Measurements from ENCODE around the gene PAIP1. TPM values are rescaled to one million over a fixed set of nuclear protein-coding genes. Genes with fewer than 3 reads are reported as not detected.
A peak's percentile ranks its signal among the peaks of the same experiment; 100 is the strongest.
"Not testable (repeated sequence)": the region's sequence is repeated elsewhere in the genome, so short reads cannot be mapped to it uniquely, and the experiment has no call there.

The PAIP1 gene
- total and polyA plus RNA-seq, 12 donors = 54.8 to 262 (median 84.6) TPM

DNA sequence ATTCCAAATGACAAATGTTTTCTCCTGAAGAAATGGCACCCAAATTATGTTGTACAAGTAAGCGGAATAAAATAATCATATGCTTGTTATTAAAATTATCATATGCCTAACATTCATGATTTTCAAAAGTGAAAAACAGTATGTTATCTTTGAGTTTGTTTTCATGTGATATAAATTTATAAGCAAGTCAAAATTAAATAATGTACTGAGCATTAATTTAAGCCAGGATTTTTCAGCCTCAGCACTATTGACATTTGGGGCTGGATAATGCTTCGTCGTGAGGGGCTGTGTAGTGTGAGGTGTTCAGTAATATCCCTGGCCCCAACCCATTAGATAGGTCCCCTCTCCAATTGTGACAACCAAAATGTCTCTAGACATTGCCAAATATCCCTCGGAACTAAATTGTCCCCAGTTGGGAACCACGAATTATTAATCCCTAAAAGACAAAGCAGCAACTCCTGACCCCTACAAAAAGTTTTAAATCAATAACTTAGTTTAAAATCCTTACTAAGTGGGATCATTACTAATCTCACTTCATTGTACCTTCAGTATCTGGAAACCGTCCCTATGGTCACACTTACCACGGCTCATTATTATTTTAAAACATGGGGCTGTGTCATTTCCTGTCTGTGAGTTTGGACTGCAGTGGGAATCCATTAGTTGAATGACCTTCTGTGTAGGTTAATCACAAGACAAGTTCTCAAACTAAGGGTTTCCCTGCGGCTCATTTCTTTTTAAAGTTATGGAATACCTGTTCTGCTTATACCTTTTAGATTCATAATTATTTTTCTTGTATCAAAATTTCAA is 44.8 kb upstream of the PAIP1 start:
- Histone ChIP-seq H3K36me3 (replicated peaks in 1 of 2) (no peaks in the 10 kb centered on the region), H3K9me3 (replicated peaks in 1 of 3) (no peaks in the 10 kb centered on the region), H3K27me3 (no peaks in the 10 kb centered on the region), H3K27ac (peak overlapping the region in 3 of 5 donors; percentile 23 to 77 (median 76)), H3K4me1 (replicated peaks in 1 of 2) (peaks cover 11 to 17% of the 10 kb centered on the region in 2 donors), H3K4me3 (peak overlapping the region in 2 of 4 donors; percentile 77)
- peak in 1 of 7 donors; percentile 4 for DNase-seq
- TF ChIP-seq POLR2A (IDR thresholded peaks at IDR 0.05) = no peak
- TF ChIP-seq, protein P1, sequence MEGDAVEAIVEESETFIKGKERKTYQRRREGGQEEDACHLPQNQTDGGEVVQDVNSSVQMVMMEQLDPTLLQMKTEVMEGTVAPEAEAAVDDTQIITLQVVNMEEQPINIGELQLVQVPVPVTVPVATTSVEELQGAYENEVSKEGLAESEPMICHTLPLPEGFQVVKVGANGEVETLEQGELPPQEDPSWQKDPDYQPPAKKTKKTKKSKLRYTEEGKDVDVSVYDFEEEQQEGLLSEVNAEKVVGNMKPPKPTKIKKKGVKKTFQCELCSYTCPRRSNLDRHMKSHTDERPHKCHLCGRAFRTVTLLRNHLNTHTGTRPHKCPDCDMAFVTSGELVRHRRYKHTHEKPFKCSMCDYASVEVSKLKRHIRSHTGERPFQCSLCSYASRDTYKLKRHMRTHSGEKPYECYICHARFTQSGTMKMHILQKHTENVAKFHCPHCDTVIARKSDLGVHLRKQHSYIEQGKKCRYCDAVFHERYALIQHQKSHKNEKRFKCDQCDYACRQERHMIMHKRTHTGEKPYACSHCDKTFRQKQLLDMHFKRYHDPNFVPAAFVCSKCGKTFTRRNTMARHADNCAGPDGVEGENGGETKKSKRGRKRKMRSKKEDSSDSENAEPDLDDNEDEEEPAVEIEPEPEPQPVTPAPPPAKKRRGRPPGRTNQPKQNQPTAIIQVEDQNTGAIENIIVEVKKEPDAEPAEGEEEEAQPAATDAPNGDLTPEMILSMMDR (IDR thresholded peaks at IDR 0.05) = no peak
- intact Hi-C loops (cut with DNase I) = loop anchor here in 1 of 2 donors (2.0 kb wide), 1 partner anchor 45 kb away; the partner anchor contains the start of gene PAIP1
- WGBS, 4 donors = 50 to 61% (median 52%) methylated on average over 8 of the region's 8 CpGs

DNA sequence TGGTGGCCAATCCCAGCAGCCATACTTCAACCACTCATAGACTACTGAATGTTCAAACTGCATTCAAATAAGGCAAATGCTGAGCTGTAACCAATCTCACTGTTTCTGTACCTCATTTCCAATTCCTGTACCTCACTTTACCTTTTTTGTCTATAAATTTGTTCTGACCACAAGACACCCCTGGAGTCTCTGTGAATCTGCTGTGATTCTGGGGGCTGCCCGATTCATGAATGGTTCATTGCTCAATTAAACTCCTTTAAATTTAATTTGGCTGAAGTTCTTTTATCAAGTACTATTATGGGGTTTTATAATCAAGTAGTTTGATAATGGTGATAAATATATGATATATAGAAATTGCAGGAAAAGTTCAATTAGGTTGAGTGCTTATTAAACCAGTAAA is 42.0 kb upstream of the PAIP1 start:
- peaks cover 10 to 11% of the 10 kb centered on the region in 2 donors for H3K4me1 ChIP-seq (replicated peaks in 1 of 2)
- intact Hi-C loops (cut with DNase I); DNase-seq; H3K9me3 ChIP-seq (replicated peaks in 1 of 3); H3K27me3 ChIP-seq; H3K4me3 ChIP-seq; H3K27ac ChIP-seq; H3K36me3 ChIP-seq (replicated peaks in 1 of 2): not testable (repeated sequence)
- 97 to 100% (median 97%) methylated on average over 1 of the region's 1 CpG for WGBS, 4 donors

DNA sequence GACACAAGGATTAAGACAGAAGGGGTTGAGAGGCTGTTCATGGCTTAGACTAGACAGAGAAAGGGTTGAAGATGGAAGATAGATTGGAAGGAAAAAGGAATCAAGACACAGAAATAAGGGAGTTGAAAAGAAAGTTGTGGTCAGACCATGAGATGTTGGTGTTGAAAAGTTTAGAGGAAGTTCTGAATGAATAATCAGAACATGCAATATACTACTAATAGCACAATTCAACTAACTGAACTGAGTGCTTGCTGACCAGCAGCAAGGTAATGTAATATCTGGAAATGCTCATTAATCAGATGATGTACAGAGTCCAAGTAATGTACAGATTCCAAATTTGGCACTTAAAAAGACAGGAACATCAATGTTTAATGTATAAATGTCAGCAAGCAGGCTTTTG is 35.5 kb upstream of the PAIP1 start:
- H3K9me3 ChIP-seq (replicated peaks in 1 of 3) = no peaks in the 10 kb centered on the region
- no peak overlapping the region for H3K4me3 ChIP-seq
- H3K36me3 ChIP-seq (replicated peaks in 1 of 2) = no peaks in the 10 kb centered on the region
- no peaks in the 10 kb centered on the region for H3K27me3 ChIP-seq
- no peak overlapping the region for H3K27ac ChIP-seq
- DNase-seq = no peak
- H3K4me1 ChIP-seq (replicated peaks in 1 of 2) = no peaks in the 10 kb centered on the region
- intact Hi-C loops (cut with DNase I) = no loop called here
- TF ChIP-seq POLR2A (IDR thresholded peaks at IDR 0.05) = no peak
- TF ChIP-seq, protein P1 (IDR thresholded peaks at IDR 0.05) = no peak

DNA sequence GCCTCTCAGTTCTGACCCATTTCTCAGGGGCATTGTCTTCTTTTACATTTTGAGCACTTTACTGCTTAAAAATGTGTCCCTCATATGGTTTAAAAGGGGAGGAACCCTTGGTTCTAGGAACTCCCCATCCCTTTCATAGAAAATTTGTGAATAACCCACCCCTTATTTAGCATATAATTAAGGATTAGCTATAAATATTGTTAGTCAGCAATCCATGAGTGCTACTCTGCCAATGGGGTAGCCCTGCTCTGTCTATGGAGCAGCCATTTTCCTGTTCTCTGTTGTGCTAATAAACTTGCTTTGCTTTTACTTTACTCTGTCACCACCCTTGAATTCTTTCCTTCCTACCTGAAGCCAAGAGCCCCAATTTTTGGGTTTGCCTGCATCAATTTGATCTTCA is 33.8 kb upstream of the PAIP1 start:
- no peaks in the 10 kb centered on the region for H3K4me1 ChIP-seq (replicated peaks in 1 of 2)
- H3K4me3 ChIP-seq = no peak overlapping the region
- no peak for DNase-seq
- H3K27ac ChIP-seq = no peak overlapping the region
- intact Hi-C loops (cut with DNase I) = no loop called here
- no peaks in the 10 kb centered on the region for H3K27me3 ChIP-seq
- TF ChIP-seq POLR2A (IDR thresholded peaks at IDR 0.05) = no peak
- TF ChIP-seq, protein P1 (IDR thresholded peaks at IDR 0.05) = no peak
- no peaks in the 10 kb centered on the region for H3K9me3 ChIP-seq (replicated peaks in 1 of 3)
- H3K36me3 ChIP-seq (replicated peaks in 1 of 2) = no peaks in the 10 kb centered on the region

DNA sequence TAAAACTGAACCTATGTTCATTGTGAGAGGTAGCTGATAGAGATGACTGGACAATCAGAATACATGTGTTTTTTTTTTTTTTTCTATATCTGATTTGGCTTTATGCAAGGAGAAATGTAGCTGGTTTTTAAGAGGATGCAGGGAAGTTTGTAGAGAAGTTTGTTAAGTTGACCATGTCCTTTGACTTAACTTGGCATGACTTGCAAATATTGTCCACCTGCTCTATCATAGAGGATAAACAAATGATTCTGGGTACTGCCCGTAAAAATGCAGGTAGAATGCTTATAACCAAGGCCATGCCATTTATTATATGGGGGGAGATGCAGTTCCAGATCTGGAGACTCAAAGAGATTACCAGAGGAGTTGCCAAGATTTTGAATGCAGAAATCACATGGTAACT is 32.4 kb upstream of the PAIP1 start:
- Histone ChIP-seq H3K36me3 (replicated peaks in 1 of 2) (no peaks in the 10 kb centered on the region), H3K27ac (no peak overlapping the region), H3K9me3 (replicated peaks in 1 of 3) (no peaks in the 10 kb centered on the region), H3K27me3 (no peaks in the 10 kb centered on the region), H3K4me3 (no peak overlapping the region), H3K4me1 (replicated peaks in 1 of 2) (no peaks in the 10 kb centered on the region)
- intact Hi-C loops (cut with DNase I) = no loop called here
- 88 to 97% (median 97%) methylated on average over 1 of the region's 1 CpG for WGBS, 4 donors
- DNase-seq = no peak
- TF ChIP-seq, protein P1 (IDR thresholded peaks at IDR 0.05) = no peak
- TF ChIP-seq POLR2A (IDR thresholded peaks at IDR 0.05) = no peak
